NCI-H2196 treated with DMSO at 0.1 percent for 48 hours (cell line): ENCODE results near the gene CCR2.
"Not testable (repeated sequence)": the region's sequence is repeated elsewhere in the genome, so short reads cannot be mapped to it uniquely, and the experiment has no call there.

Experiments
- DNase-seq: peaks from one replicate; lab custom pipeline; 2025; ENCODE audit not compliant: unreplicated experiment; lab: John Stamatoyannopoulos, UW

The CCR2 gene

DNA sequence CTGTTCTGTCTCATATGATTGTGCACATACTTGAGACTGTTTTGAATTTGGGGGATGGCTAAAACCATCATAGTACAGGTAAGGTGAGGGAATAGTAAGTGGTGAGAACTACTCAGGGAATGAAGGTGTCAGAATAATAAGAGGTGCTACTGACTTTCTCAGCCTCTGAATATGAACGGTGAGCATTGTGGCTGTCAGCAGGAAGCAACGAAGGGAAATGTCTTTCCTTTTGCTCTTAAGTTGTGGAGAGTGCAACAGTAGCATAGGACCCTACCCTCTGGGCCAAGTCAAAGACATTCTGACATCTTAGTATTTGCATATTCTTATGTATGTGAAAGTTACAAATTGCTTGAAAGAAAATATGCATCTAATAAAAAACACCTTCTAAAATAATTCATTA lies 21.9 kb downstream of the CCR2 start:
- DNase-seq = no peak

DNA sequence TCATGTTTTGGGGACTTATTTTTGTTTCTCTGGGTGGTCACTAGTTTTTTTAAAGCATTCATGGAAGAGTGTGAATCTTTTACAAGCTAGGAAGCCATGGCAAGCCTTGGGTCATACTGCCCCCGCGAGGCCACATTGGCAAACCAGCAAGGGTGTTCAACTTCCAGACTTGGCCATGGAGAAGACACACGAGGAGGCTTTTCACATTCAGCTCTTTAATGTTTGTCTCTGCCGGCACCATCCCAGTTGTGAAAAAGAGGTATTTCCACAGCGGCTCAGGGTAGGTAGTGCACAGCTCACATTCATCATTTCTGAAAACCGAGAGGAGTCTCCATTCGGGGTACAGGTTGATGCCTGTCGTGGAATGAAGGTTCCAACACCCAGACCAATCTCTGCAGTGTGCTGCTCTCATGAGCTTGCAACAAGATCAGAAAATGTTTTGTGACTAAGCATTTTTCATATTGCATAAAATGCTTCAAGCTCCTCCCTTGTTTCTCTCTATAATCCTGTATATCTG lies 24.6 kb downstream of the CCR2 start:
- no peak for DNase-seq

DNA sequence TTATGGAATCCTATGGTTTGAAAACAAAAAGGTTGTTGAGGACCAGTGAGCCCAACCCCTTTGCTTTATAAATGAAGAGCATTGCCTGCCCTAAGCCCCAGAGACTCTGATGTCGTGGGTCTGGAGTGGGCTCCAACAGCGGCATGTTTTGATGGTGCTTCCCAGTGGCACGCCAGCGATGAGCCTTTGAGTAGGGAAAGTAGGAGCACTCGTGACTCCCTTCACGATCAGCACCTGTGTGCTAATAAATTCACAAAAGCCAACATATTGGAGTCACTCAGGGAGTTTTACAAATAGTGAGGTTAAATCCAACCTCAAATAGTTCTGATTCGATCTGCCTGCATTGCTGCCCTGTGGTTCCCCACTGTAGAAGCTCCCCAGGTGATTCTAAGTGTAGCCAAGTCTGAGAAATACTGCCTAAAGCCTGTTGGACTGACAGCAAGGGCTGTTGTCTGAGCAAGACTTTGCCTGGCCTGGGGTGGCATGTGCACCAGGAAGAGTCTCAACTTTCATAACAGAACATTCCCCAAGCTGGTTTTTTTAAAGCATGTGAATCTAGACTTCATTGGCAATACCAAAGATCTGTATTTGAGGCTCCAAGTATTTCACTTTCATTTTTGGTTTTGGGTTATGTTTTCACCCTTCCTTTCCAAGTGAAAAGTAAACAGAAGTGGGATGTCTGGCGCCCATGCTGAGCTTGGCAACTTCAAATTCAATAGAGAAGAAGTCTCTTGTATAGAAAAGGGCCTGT lies 26.7 kb downstream of the CCR2 start:
- no peak for DNase-seq

GRCh38 chr3:46381625-46382024 lies 27.7 kb downstream of the CCR2 start:
- no peak for DNase-seq

DNA sequence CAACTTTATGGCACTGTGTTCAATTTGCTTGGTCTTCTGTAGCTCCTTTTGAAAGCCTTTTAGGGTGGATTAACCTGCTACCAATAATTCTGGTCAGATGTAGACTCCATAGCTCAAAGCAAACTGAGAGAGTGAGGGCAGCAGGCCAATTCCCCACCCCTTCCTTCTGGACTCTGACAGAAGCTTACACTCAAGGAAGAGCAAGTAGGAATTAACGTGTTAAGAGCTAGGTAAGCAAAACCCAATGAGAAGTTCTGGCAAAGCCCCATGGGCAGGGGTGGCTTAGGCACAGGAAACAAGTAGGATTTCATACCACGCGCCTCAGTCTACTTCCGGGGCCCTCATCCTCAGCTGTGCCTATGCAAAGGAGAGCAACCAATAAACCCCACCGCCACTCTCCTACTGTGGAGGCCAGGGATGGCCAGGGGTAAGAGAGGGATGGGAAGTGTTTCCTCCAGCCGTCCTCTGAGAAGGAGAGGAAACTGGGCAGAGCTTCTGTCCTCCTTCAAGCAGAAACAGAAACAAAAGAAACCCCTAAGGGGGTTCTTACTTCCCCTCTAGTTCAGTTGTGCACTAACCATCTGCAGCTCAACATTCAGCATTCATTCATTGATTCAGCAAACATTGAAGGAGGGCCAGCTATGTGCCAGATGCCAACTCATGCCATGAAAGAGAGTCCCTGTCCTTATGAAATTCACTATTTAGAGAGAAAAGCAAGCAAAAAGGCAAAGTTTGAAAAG lies 29.5 kb downstream of the CCR2 start:
- DNase-seq = no peak

GRCh38 chr3:46383951-46384330 lies 30.0 kb downstream of the CCR2 start:
- DNase-seq = no peak

DNA sequence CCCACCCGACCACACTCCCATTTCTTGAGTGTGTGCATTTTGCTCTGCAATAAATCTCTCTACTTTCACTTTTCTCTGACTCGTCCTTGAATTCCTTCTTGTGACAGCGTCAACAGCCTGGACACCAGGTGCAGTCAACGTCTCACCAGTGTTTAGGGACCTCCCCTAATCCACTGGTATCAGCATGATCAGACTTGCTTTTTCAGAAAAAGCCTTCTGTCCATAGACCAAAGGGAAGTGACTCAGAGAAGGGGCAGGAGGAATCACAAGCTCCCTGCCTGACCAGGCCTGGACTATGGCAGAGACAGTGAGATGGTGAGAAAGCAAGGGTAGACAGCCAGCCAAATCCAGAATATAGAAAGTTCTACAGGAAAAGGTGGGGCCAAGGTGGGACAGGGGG lies 32.3 kb downstream of the CCR2 start:
- no peak for DNase-seq

DNA sequence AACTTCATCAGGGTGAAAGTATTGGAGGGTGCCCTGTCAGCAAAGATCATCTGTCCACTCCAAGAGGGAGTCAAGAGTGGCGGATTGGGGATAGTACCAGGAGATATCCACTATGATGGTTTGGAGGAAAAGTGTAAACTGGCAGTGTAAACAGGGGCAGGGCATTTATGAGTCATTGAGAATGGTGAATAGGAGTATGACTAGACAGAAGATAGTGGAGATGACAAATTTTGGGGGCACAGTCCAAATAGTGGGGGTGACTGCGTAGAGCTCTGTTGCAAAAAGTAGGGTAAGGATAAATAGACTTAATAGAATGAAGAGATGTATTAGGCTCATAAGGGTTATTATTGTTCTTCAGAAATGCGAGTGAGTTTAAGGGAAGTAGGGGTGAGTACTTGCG lies 34.9 kb downstream of the CCR2 start:
- DNase-seq = not testable (repeated sequence)

GRCh38 chr3:46389306-46389705 lies 35.4 kb downstream of the CCR2 start:
- DNase-seq = no peak

- not testable (repeated sequence) for DNase-seq
Measured at GRCh38 chr3:46391526-46391925, 37.6 kb downstream of the CCR2 start.

GRCh38 chr3:46393011-46393410 lies 39.1 kb downstream of the CCR2 start:
- no peak for DNase-seq

- no peak for DNase-seq
Measured at GRCh38 chr3:46393554-46394434, 39.9 kb downstream of the CCR2 start.

GRCh38 chr3:46395210-46395661 lies 41.3 kb downstream of the CCR2 start:
- no peak for DNase-seq

DNA sequence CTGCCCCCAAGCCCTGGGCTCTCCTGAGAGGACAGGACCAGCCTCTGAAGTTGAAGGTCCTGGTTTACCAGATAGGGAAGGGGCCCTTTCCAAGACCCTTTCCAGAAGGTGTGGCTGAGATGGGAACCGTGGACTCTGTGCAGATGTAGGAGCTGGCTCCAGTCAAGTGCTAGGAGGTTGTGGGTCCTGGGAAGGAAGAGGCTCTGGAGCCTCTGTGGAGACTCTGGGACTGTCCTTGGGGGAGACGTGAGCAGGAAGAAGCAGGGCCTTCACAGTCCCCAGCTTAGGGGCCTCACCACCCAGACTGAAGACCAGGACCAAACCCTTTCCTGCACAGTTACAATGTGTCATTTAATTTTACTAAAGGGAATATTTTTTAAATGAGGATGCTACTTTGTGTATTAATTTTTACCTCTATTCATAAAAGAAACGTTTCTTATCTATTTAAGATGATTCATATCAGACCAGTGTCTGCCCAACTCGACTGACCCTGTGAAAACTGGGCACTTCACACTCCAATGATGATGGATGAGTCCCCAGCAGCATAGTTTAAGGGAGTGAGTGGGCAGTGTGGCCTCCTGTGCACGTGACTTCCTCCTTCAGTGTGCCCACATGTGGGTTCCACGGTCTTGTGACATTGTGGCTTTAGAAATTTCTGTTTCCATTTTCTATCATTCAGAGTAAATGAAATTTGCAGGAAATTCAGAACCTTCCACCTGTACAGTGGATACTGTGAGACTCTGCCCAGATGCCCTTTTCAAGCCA lies 42.0 kb downstream of the CCR2 start:
- DNase-seq = no peak

DNA sequence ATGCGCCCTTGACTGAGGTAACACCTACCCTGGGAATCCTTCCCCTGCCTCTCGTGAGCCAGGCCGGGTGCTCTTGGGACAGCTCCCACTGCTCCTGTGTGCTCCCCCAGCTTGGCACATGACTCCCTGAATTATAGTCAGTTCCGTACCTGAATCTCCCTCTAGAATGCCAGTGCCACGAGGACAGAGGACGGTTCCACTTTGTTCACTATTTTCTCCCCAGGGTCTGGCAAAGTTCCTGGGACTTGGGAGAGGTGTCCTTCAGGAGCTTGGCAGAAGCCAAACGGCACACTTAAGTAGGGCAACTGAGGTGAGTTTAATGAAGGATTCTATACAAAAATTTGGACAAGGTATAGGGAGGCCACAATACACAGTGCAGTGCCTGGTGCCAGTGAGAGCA lies 43.2 kb downstream of the CCR2 start:
- no peak for DNase-seq

- no peak for DNase-seq
Measured at GRCh38 chr3:46398186-46398955, 44.5 kb downstream of the CCR2 start.

- no peak for DNase-seq
Measured at GRCh38 chr3:46399098-46399497, 45.2 kb downstream of the CCR2 start.

DNA sequence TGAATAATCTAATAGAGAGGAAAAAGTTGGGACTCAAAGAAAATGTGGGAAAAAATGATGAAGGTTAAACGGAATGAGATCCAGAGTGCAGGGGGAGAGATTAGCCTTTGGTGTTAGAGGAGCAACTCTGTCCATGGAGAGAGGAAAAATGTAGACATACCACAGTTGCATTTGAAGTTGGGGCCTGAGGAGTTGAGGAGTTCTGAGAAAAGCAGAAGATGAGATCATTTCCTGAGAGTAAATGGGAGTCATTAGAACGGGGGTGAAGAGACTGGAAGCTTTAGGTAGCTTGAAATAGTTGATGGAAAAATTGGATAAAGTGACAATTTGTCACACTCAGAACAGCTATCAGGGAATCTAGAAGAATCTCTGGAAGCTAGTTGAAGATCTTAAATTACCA lies 45.6 kb downstream of the CCR2 start:
- DNase-seq = no peak

GRCh38 chr3:46400000-46400734 lies 46.3 kb downstream of the CCR2 start:
- DNase-seq = no peak
